Subcutaneous abdominal adipose tissue (tissue), 5 donors: ENCODE results near the gene DGCR6.
"Not testable (repeated sequence)": the region's sequence is repeated elsewhere in the genome, so short reads cannot be mapped to it uniquely, and the experiment has no call there.

Source experiments
- H3K27ac ChIP-seq: one replicate; pipeline ENCODE4 v1.7.0; 2013; ENCODE audit warnings: low read depth, mild to moderate bottlenecking, inconsistent platforms, low read length, moderate library complexity
- H3K27me3 ChIP-seq, 5 donors: one replicate each; pipeline ENCODE4 v1.7.0; 2013; ENCODE audit warnings: low read length in 5 of 5, inconsistent platforms in 1 of 5; ENCODE audit not compliant: control insufficient read depth in 5 of 5, insufficient read depth in 4 of 5
- H3K36me3 ChIP-seq, 5 donors: one replicate each; pipeline ENCODE4 v1.7.0; 2013; ENCODE audit warnings: low read length in 5 of 5; ENCODE audit not compliant: control insufficient read depth in 5 of 5, insufficient read depth in 5 of 5
- H3K4me1 ChIP-seq, 5 donors: one replicate each; pipeline ENCODE4 v1.7.0; 2013; ENCODE audit warnings: low read length in 5 of 5, mild to moderate bottlenecking in 3 of 5, moderate library complexity in 1 of 5; ENCODE audit not compliant: control insufficient read depth in 5 of 5, insufficient read depth in 5 of 5
- H3K4me3 ChIP-seq, 5 donors: one replicate each; pipeline ENCODE4 v1.7.0; 2013; ENCODE audit warnings: low read length in 5 of 5, low read depth in 1 of 5
- H3K9ac ChIP-seq, 5 donors: one replicate each; pipeline ENCODE4 v1.7.0; 2013; ENCODE audit warnings: low read length in 5 of 5, mild to moderate bottlenecking in 4 of 5, moderate library complexity in 3 of 5
- H3K9me3 ChIP-seq, 5 donors: one replicate each; pipeline ENCODE4 v1.7.0; 2013; ENCODE audit warnings: low read length in 5 of 5; ENCODE audit not compliant: control insufficient read depth in 5 of 5
- donor health status: healthy.
- donor health status: healthy.
- donor health status: healthy.
- donor health status: healthy.
- donor health status: healthy.

DGCR6 gene

DNA sequence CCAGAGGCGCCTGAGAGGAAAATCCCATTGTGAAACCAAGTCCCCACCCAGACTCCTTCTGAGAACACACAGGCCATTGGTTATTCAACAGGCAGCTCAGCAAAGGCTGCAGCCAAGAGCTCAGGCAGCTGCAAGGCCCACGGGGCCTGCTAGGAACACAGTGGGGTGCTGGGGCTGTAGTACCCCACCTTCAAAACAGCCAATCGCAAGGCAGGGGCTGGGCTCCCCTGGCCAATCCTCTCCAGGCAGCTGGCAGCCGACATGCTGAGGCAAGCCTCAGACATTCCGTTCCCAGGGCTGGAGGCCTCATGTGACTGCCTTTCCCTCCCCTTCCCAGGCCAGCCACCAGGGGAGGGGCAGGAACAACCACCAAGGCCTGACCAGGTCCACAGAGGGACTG lies 23.3 kb downstream of the DGCR6 start:
- H3K36me3 ChIP-seq, result no peaks in the 10 kb centered on the region
- no peaks in the 10 kb centered on the region for H3K9me3 ChIP-seq
- no peak overlapping the region for H3K27ac ChIP-seq
- H3K9ac ChIP-seq, result no peak overlapping the region
- H3K4me1 ChIP-seq, result no peaks in the 10 kb centered on the region
- no peaks in the 10 kb centered on the region for H3K27me3 ChIP-seq
- no peak overlapping the region for H3K4me3 ChIP-seq

DNA sequence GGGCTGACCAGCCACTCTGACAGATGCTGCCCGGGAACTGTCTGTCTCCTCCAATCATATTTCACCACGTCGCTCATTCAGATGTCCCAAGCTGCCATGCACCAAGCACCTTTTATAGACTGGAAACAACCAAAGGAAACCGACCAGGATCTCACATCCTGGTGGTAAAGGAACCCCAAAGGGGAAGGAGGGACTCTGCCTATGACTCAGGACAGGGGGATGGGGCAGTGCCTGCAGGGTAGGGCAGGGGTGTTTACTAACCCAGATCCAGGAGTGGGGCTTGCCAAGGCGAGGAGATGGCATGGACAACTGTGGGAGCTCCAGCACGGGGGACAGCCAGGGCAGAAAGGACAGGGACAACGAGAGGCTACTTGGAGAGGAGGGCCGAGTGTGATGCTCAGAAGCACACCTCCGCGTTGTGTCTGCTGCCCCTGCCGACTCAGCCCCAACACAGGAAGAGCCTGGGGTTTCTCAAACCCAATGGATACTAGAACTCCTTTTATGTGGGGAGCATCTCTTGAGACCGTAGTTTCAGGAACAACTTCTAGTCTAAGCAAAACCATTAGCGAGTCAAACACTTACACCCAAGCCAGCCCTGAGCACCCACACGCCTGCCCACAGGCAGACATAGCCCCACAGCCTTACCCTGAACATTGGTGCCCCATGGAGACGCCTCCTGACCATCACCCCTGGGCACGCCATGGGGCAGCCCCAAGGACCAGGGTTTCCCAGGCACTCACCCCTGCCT lies 26.0 kb downstream of the DGCR6 start:
- H3K9ac ChIP-seq, result no peak overlapping the region
- no peaks in the 10 kb centered on the region for H3K27me3 ChIP-seq
- no peaks in the 10 kb centered on the region for H3K36me3 ChIP-seq
- H3K9me3 ChIP-seq, result no peaks in the 10 kb centered on the region
- H3K27ac ChIP-seq, result no peak overlapping the region
- no peak overlapping the region for H3K4me3 ChIP-seq
- no peaks in the 10 kb centered on the region for H3K4me1 ChIP-seq

DNA sequence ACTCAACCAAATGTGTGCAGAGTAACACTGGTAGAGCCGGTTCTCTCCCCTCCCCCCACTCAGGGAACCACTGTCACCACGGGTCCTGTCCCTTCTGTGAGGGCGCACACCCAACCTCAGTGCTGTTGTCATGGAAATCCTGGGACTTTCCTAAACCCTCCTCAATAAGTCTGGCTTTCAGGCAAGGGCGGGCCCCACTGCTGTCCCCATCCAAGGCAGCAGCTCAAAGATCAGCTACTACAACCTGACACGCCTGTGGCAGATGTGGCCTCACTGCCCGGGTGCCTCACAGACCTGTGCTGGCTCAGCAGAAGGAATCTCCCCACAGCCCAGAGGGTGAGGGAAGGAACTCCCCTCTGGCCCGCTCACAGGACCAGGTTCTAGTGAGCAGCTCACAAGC lies 27.8 kb downstream of the DGCR6 start:
- Histone ChIP-seq H3K27me3 (no peaks in the 10 kb centered on the region), H3K4me3 (no peak overlapping the region), H3K27ac (no peak overlapping the region), H3K9ac (no peak overlapping the region), H3K9me3 (no peaks in the 10 kb centered on the region), H3K36me3 (no peaks in the 10 kb centered on the region), H3K4me1 (no peaks in the 10 kb centered on the region)

DNA sequence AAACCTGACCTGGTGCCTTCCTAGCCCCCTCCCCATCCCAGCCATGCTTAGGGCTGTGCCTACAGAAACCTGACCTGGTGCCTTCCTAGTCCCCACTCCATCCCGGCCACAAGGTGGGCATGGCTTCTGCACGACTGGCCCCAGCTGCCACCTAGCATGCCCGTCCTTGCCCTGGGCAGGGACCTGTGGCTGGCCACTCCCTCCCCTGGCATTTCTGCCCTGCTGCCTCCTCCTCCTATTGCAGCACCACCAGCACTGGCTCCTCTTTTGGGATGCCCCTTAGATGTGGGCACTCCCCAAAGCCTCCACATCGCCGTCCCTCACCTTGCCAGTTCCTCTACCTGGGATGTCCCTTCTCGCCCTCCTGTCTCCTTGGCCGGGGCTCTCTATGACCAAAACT lies 28.6 kb downstream of the DGCR6 start:
- H3K9me3 ChIP-seq, H3K9ac ChIP-seq, H3K4me3 ChIP-seq, H3K27ac ChIP-seq, H3K4me1 ChIP-seq, H3K36me3 ChIP-seq, H3K27me3 ChIP-seq: not testable (repeated sequence)

DNA sequence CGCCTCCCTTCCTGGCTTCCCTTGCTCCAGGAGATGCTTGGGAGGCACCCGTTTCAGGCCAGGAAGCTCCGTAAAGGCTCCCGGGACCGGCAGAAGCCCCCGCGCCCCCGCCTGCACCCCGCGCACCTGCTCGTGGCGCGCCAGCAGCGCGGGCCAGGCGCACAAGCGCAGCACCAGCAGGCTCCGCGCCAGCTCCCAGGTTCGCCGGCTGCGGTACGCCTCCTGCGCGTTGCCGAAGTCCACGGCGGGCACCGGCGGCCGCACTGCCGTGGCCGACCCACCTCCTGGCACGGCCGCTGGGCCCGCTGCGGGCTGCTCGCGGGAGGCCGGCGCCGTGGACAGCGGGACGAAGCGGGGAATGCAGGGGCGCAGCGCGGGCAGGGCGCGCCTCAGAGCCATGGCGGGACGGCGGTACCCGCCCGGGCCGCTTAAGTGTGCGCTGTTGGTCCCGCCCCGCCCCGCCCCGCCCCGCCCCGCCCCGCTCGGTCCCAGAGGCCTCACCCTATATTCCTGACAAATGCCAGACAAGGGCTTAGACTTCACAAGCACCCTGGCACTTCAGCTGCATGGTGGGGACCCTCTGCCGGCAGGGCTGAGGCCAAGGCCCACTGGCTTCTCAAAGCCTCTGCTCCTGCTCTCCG lies 29.9 kb downstream of the DGCR6 start, which contains the start of gene PRODH:
Gene PRODH, minus strand, starts transcription at position 405 of the 641 bp plus-strand sequence. Its CDS starts 6 bp downstream, at position 399.
- Histone ChIP-seq H3K9me3 (no peaks in the 10 kb centered on the region), H3K27ac (no peak within 1 kb of the TSS), H3K9ac (no peak within 1 kb of the TSS), H3K36me3 (no peaks in the 10 kb centered on the region), H3K4me1 (no peaks in the 10 kb centered on the region), H3K4me3 (no peak within 1 kb of the TSS), H3K27me3 (no peaks in the 10 kb centered on the region)

DNA sequence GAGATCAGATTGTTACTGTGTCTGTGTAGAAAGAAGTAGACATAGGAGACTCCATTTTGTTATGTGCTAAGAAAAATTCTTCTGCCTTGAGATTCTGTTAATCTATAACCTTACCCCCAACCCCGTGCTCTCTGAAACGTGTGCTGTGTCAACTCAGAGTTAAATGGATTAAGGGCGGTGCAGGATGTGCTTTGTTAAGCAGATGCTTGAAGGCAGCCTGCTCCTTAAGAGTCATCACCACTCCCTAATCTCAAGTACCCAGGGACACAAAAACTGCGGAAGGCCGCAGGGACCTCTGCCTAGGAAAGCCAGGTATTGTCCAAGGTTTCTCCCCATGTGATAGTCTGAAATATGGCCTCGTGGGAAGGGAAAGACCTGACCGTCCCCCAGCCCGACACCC lies 32.6 kb downstream of the DGCR6 start:
- H3K27me3 ChIP-seq, H3K4me3 ChIP-seq, H3K4me1 ChIP-seq, H3K9me3 ChIP-seq, H3K27ac ChIP-seq, H3K9ac ChIP-seq, H3K36me3 ChIP-seq: not testable (repeated sequence)

DNA sequence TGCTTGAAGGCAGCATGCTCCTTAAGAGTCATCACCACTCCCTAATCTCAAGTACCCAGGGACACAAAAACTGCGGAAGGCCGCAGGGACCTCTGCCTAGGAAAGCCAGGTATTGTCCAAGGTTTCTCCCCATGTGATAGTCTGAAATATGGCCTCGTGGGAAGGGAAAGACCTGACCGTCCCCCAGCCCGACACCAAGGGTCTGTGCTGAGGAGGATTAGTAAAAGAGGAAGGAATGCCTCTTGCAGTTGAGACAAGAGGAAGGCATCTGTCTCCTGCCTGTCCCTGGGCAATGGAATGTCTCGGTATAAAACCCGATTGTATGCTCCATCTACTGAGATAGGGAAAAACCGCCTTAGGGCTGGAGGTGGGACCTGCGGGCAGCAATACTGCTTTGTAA lies 41.0 kb downstream of the DGCR6 start:
- not testable (repeated sequence) for H3K4me1 ChIP-seq, H3K9ac ChIP-seq, H3K9me3 ChIP-seq, H3K36me3 ChIP-seq, H3K4me3 ChIP-seq, H3K27ac ChIP-seq
- H3K27me3 ChIP-seq, result peaks cover 0 to 11% (median 3%) of the 10 kb centered on the region in 5 donors

DNA sequence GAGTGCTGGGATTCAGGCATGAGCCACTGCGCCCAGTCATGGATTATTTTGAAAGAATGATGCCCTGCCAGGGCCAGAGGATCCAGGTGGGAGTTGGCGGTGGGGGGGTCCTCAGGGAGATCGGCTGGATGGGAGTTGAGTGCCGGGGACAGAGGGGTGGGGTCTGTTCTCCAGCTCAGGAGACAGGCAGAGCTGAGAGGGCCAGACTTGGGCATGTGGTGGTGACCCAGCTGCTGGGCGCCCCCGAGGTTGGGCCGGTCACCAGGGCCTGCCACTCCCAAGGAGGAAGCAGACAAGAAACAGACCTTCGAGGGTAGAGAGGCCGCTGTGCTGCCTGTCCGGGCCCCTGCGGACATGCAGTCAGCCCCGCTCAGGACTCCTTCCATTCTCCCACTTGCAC lies 41.8 kb downstream of the DGCR6 start:
- no peaks in the 10 kb centered on the region for H3K9me3 ChIP-seq
- no peak overlapping the region for H3K9ac ChIP-seq
- no peak overlapping the region for H3K4me3 ChIP-seq
- H3K27ac ChIP-seq, result no peak overlapping the region
- no peaks in the 10 kb centered on the region for H3K4me1 ChIP-seq
- H3K36me3 ChIP-seq, result no peaks in the 10 kb centered on the region
- peaks cover 0 to 12% (median 3%) of the 10 kb centered on the region in 5 donors for H3K27me3 ChIP-seq

DNA sequence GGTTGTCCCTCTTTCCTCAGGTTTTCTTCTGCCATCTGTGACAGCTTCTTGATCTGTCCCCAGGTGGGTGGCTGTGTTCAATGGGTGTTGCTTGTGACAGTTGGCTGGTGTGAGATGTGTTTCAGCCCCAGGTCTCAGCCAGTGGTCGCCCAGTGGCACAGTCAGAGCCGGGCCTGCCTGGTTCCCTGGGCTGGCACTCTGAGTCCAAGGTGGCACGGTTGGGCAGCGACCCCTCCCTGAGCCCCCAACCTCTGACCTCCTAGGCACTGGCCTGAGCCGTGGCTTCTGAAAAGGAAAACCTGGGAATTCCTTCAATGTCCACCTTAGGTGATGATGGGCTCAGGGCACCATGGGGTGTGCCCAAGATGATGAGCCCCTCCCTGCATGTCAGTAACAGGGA lies 44.0 kb downstream of the DGCR6 start:
- Histone ChIP-seq H3K4me3 (no peak overlapping the region), H3K4me1 (no peaks in the 10 kb centered on the region), H3K9ac (no peak overlapping the region), H3K36me3 (no peaks in the 10 kb centered on the region), H3K27ac (no peak overlapping the region), H3K27me3 (peaks cover 0 to 12% (median 3%) of the 10 kb centered on the region in 5 donors), H3K9me3 (no peaks in the 10 kb centered on the region)

DNA sequence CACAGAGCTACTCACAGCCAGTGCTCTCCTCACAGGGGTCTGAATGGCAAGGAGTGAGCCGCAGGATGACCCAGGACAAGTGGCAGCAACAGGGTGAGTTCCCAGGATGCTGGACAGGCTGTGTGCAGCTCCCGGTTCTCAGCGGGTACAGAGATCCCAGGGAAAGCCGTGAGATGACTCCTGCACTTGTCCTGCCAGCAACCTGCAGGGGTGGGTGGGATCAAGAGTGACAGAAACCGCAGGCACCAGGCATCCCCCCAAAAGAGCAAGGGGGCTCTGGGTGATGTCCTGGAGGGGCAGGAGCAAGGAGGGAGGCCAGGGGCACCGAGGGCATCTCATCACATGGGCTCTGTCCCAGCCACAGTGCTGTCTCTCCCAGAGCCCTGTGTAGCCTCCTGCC lies 45.9 kb downstream of the DGCR6 start:
- Histone ChIP-seq H3K4me3 (no peak overlapping the region), H3K9me3 (no peaks in the 10 kb centered on the region), H3K27ac (no peak overlapping the region), H3K9ac (no peak overlapping the region), H3K27me3 (peaks cover 0 to 12% (median 3%) of the 10 kb centered on the region in 5 donors), H3K4me1 (no peaks in the 10 kb centered on the region), H3K36me3 (no peaks in the 10 kb centered on the region)
